GM23248 (cell line): Measurements from ENCODE around the gene KCNK15. TPM values are rescaled to one million over a fixed set of nuclear protein-coding genes. Genes with fewer than 3 reads are reported as not detected.
A peak's percentile ranks its signal among the peaks of the same experiment; 100 is the strongest.

ENCODE experiments used
- DNase-seq: peaks from one replicate; pipeline ENCODE4 v3.0.0-alpha.2; 2015
- H2AFZ ChIP-seq: fragments of 200-600 bp; sonication (generic); 2 replicates; pipeline ENCODE4 v1.6.1; 2016; ENCODE audit warnings: antibody characterized with exemption
- H3F3A ChIP-seq: fragments of 200-600 bp; sonication (generic); 2 replicates; pipeline ENCODE4 v1.6.1; 2016; ENCODE audit warnings: mild to moderate bottlenecking, antibody characterized with exemption, mixed run types; ENCODE audit not compliant: insufficient read depth
- H3K27ac ChIP-seq: fragments of 200-600 bp; sonication (generic); 2 replicates; pipeline ENCODE4 v1.5.1; 2016; ENCODE audit warnings: mild to moderate bottlenecking
- H3K27me3 ChIP-seq: fragments of 200-600 bp; sonication (generic); replicated peaks from 2 replicates; pipeline ENCODE4 v1.6.1; 2016; ENCODE audit warnings: mild to moderate bottlenecking; ENCODE audit not compliant: insufficient read depth
- H3K36me3 ChIP-seq: fragments of 200-600 bp; sonication (generic); 2 replicates; pipeline ENCODE4 v1.6.1; 2016; ENCODE audit warnings: low read depth, mild to moderate bottlenecking
- H3K4me1 ChIP-seq: fragments of 200-600 bp; sonication (generic); 2 replicates; pipeline ENCODE4 v1.6.1; 2016; ENCODE audit warnings: mild to moderate bottlenecking; ENCODE audit not compliant: insufficient read depth
- H3K4me2 ChIP-seq: fragments of 200-600 bp; sonication (generic); one replicate; pipeline ENCODE4 v1.6.1; 2016; ENCODE audit warnings: mild to moderate bottlenecking; ENCODE audit not compliant: unreplicated experiment
- H3K4me3 ChIP-seq: fragments of 200-600 bp; sonication (generic); 2 replicates; pipeline ENCODE4 v1.5.1; 2016; ENCODE audit warnings: mild to moderate bottlenecking
- H3K79me2 ChIP-seq: fragments of 200-600 bp; sonication (generic); 2 replicates; pipeline ENCODE4 v1.6.1; 2016; ENCODE audit warnings: mild to moderate bottlenecking; ENCODE audit not compliant: insufficient read depth
- H3K9ac ChIP-seq: fragments of 200-600 bp; sonication (generic); 2 replicates; pipeline ENCODE4 v1.6.1; 2016; ENCODE audit warnings: mild to moderate bottlenecking
- H3K9me2 ChIP-seq: fragments of 200-600 bp; sonication (generic); 2 replicates; pipeline ENCODE4 v1.6.1; 2016; ENCODE audit warnings: mixed run types, mild to moderate bottlenecking, moderate library complexity; ENCODE audit not compliant: insufficient read depth
- H3K9me3 ChIP-seq: fragments of 200-600 bp; sonication (generic); one replicate; pipeline ENCODE4 v1.6.1; 2017; ENCODE audit warnings: low read depth
- H4K20me1 ChIP-seq: fragments of 200-600 bp; sonication (generic); 2 replicates; pipeline ENCODE4 v1.6.0; 2016; ENCODE audit not compliant: insufficient read depth
- EZH2 ChIP-seq: fragments of 200-600 bp; sonication (generic); IDR thresholded peaks from 2 replicates; pipeline ENCODE4 v1.6.1; 2018; ENCODE audit warnings: antibody characterized with exemption, mild to moderate bottlenecking; ENCODE audit not compliant: insufficient read depth, poor library complexity, severe bottlenecking
- EZH2phosphoT487 ChIP-seq: fragments of 200-600 bp; sonication (generic); IDR thresholded peaks from 2 replicates; pipeline ENCODE4 v1.6.1; 2018; ENCODE audit warnings: antibody characterized with exemption, moderate library complexity, mild to moderate bottlenecking, low read depth; ENCODE audit not compliant: insufficient read depth
- WGBS, 2 experiments: methylation state at CpG; one replicate each; pipeline ENCODE4 v1.1.6; 2015 to 2017; ENCODE audit warnings: low lambda C conversion rate in 2 of 2, low coverage in 1 of 2; ENCODE audit errors: missing lambda C conversion rate in 2 of 2; 5-methylcytosine and 5-hydroxymethylcytosine counted together
- in situ Hi-C: fragments of 300-500 bp; cut with MboI; formaldehyde crosslinking; loops from 2 replicates; pipeline ENCODE4 v1.15.0; 2020
- polyA plus RNA-seq: library from polyadenylated mRNA; unstranded; fragments of >200 nt; fragmentation: Nextera tagmentation; extraction: Ambion mirVana; gene quantifications from 2 replicates; pipeline ENCODE4 v1.2.1, GENCODE V29; 2016
- total RNA-seq: library from RNA; depleted of rRNA; stranded (reverse); fragments of >200 nt; shearing (Covaris generic); gene quantifications from 2 replicates; pipeline ENCODE4 v1.2.3, GENCODE V29; 2014

KCNK15 gene
- total and polyA plus RNA-seq, 2 experiments from 2014 or later: 5.7 to 9.9 TPM

GRCh38 chr20:44742304-44743079, 3.2 kb upstream of the KCNK15 start:
- no peaks in the 10 kb centered on the region for H3K9me3 ChIP-seq
- H3K36me3 ChIP-seq: no peaks in the 10 kb centered on the region
- H3F3A ChIP-seq: no peaks in the 10 kb centered on the region
- H3K27me3 ChIP-seq: no peaks in the 10 kb centered on the region
- H3K27ac ChIP-seq: no peak overlapping the region
- no peaks in the 10 kb centered on the region for H3K9me2 ChIP-seq
- in situ Hi-C loops: loop anchor here (10.0 kb wide), 1 partner anchor 122 kb away; no protein-coding TSS in a partner anchor
- H4K20me1 ChIP-seq: no peaks in the 10 kb centered on the region
- no peak for DNase-seq
- no peak overlapping the region for H3K4me3 ChIP-seq
- H2AFZ ChIP-seq: no peak overlapping the region
- H3K9ac ChIP-seq: no peak overlapping the region
- no peaks in the 10 kb centered on the region for H3K4me1 ChIP-seq
- no peak for TF ChIP-seq EZH2
- H3K79me2 ChIP-seq: no peaks in the 10 kb centered on the region
- WGBS, 2 experiments: 78 to 81% methylated on average over 14 of the region's 14 CpGs
- no peak overlapping the region for H3K4me2 ChIP-seq

GRCh38 chr20:44743080-44743701, 2.5 kb upstream of the KCNK15 start:
- no peaks in the 10 kb centered on the region for H3F3A ChIP-seq

DNA sequence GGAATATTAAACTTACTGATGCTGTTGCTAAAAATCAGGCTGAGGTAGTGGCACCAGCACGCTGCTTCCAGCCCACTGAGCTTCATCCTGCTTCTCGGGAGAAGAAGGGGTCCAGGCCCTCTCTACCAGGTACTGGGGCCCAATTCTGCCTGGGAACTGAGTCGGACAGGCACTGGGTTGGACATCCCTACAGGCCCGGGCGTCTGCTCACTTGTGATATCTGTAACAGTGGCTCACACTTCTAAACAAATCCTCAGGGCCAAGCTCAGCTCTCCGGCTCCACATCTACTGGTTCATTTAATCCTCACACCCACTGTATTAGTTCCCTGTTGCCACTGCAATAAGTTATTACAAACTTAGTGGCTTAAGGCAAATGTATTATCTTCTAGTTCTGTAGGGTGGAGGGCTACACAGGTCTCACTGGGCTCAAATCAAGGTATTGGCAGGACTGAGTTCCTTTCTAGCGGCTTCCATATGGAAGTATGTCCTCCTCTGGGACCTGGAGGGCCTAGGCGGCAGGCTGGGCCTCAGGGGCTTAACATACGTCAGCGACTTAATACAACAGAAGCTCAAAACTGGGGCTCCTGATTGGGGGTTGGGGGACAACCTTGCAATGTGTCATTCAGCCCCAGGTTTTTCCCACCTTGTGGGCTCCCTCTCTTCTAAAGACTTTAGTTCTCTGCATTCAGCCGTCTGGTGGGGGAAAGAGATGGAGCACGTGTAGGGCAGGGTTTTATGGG, 1.6 kb upstream of the KCNK15 start:
- no peaks in the 10 kb centered on the region for H4K20me1 ChIP-seq
- no peak overlapping the region for H3K4me3 ChIP-seq
- no peaks in the 10 kb centered on the region for H3K27me3 ChIP-seq
- 90 to 91% methylated on average over 12 of the region's 12 CpGs for WGBS, 2 experiments
- H3K27ac ChIP-seq: no peak overlapping the region
- H3K9me3 ChIP-seq: no peaks in the 10 kb centered on the region
- no peaks in the 10 kb centered on the region for H3K36me3 ChIP-seq
- H2AFZ ChIP-seq: no peak overlapping the region
- H3F3A ChIP-seq: no peaks in the 10 kb centered on the region
- no peaks in the 10 kb centered on the region for H3K79me2 ChIP-seq
- H3K4me2 ChIP-seq: no peak overlapping the region
- no peaks in the 10 kb centered on the region for H3K4me1 ChIP-seq
- no peak for TF ChIP-seq EZH2
- no peak for TF ChIP-seq EZH2phosphoT487
- in situ Hi-C loops: loop anchor here (10.0 kb wide), 1 partner anchor 121 kb away; no protein-coding TSS in a partner anchor
- H3K9me2 ChIP-seq: no peaks in the 10 kb centered on the region
- H3K9ac ChIP-seq: no peak overlapping the region
- DNase-seq: no peak

More at GRCh38 chr20:44743080-44743701, 2.5 kb upstream of the KCNK15 start:
- Histone ChIP-seq H3K9me2 (no peaks in the 10 kb centered on the region), H3K27ac (no peak overlapping the region), H3K9ac (no peak overlapping the region), H3K27me3 (no peaks in the 10 kb centered on the region), H3K36me3 (no peaks in the 10 kb centered on the region), H3K79me2 (no peaks in the 10 kb centered on the region), H2AFZ (no peak overlapping the region), H3K4me1 (no peaks in the 10 kb centered on the region), H4K20me1 (no peaks in the 10 kb centered on the region), H3K4me2 (no peak overlapping the region), H3K9me3 (no peaks in the 10 kb centered on the region), H3K4me3 (no peak overlapping the region)
- in situ Hi-C loops: loop anchor here (10.0 kb wide), 1 partner anchor 122 kb away; no protein-coding TSS in a partner anchor
- TF ChIP-seq EZH2phosphoT487 (no peak), EZH2 (no peak)
- WGBS, 2 experiments: 67 to 68% methylated on average over 7 of the region's 7 CpGs
- no peak for DNase-seq

- Histone ChIP-seq H3K36me3 (no peaks in the 10 kb centered on the region), H2AFZ (peak overlapping the region; percentile 69), H3K9me3 (no peaks in the 10 kb centered on the region), H3K4me1 (no peaks in the 10 kb centered on the region), H3K27me3 (no peaks in the 10 kb centered on the region), H3F3A (no peaks in the 10 kb centered on the region), H3K4me3 (peak overlapping the region; percentile 76; the same call in 1 of the 2 replicates), H3K4me2 (no peak overlapping the region), H4K20me1 (no peaks in the 10 kb centered on the region), H3K9me2 (no peaks in the 10 kb centered on the region), H3K27ac (no peak overlapping the region), H3K79me2 (no peaks in the 10 kb centered on the region), H3K9ac (peak overlapping the region; percentile 58; the same call in 1 of the 2 replicates)
- TF ChIP-seq EZH2 (no peak), EZH2phosphoT487 (no peak)
- in situ Hi-C loops: loop anchor here (10.0 kb wide), 1 partner anchor 120 kb away; no protein-coding TSS in a partner anchor
- WGBS, 2 experiments: 15 to 57% methylated on average over 4 to 5 of the region's 5 CpGs
- DNase-seq: no peak
Observed at GRCh38 chr20:44745122-44745597, 505 bp upstream of the KCNK15 start.
